ENCODE results near the gene IL16. TPM values are rescaled to one million over a fixed set of nuclear protein-coding genes. Genes with fewer than 3 reads are reported as not detected.

IL16 gene
- 0.42 and 0.84 TPM in 2 replicates for total RNA-seq

GRCh38 chr15:81196576-81197254 is at the start of gene IL16:
IL16 (plus strand) TSS chr15:81196879; CDS start chr15:81225400, 28,521 bp downstream.

GRCh38 chr15:81323944-81324881 is 127.5 kb downstream of the IL16 start, which contains the start of gene STARD5:
STARD5 (minus strand) TSS chr15:81324141; CDS start chr15:81324099, 42 bp downstream.

Other genes starting within 250 kb of the IL16 start
- 19.7 and 20.9 TPM in 2 replicates for gene MESD, start 207.1 kb upstream of the IL16 start, total RNA-seq
- 22.4 and 23.0 TPM in 2 replicates for gene TLNRD1, start 196.0 kb upstream of the IL16 start, total RNA-seq
- gene CFAP161, start 62.6 kb upstream of the IL16 start, total RNA-seq = not detected in 2 replicates
- gene STARD5, start 127.3 kb downstream of the IL16 start, total RNA-seq = 4.1 and 10.8 TPM in 2 replicates
- gene TMC3, start 177.3 kb downstream of the IL16 start, total RNA-seq = not detected in 2 replicates

Data from airway epithelial cell (primary cell).